HCT116 (cell line): Measurements from ENCODE around the gene IP6K3.

ENCODE experiments used
- JUND ChIP-seq: IDR thresholded peaks from 2 replicates; pipeline ENCODE4 v1.6.1; 2012
- RAD21 ChIP-seq: IDR thresholded peaks from 2 replicates; pipeline ENCODE4 v1.6.1; 2012; ENCODE audit warnings: low read depth, mild to moderate bottlenecking
- TF ChIP-seq, protein P1 (sequence below), 3 experiments: fragments of 200-600 bp in 1 of 3; sonication (generic) in 1 of 3; IDR thresholded peaks in 2 of 3; conservative IDR thresholded peaks in 1 of 3; 2 replicates each; pipeline ENCODE4 v1.5.1; 2012 to 2017; ENCODE audit warnings: low read depth in 2 of 3, low read length in 2 of 3, antibody characterized with exemption in 1 of 3, borderline replicate concordance in 1 of 3, control low read depth in 1 of 3, mild to moderate bottlenecking in 1 of 3, mixed read lengths in 1 of 3, mixed run types in 1 of 3, moderate library complexity in 1 of 3; ENCODE audit not compliant: insufficient read depth in 1 of 3

- TF ChIP-seq JUND (no peak), RAD21 (no peak)
- TF ChIP-seq, protein P1, sequence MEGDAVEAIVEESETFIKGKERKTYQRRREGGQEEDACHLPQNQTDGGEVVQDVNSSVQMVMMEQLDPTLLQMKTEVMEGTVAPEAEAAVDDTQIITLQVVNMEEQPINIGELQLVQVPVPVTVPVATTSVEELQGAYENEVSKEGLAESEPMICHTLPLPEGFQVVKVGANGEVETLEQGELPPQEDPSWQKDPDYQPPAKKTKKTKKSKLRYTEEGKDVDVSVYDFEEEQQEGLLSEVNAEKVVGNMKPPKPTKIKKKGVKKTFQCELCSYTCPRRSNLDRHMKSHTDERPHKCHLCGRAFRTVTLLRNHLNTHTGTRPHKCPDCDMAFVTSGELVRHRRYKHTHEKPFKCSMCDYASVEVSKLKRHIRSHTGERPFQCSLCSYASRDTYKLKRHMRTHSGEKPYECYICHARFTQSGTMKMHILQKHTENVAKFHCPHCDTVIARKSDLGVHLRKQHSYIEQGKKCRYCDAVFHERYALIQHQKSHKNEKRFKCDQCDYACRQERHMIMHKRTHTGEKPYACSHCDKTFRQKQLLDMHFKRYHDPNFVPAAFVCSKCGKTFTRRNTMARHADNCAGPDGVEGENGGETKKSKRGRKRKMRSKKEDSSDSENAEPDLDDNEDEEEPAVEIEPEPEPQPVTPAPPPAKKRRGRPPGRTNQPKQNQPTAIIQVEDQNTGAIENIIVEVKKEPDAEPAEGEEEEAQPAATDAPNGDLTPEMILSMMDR (IDR thresholded peaks at IDR 0.05 in 2 of 3, conservative IDR thresholded peaks at IDR 0.05 in 1 of 3; ENCODE audit: borderline replicate concordance in 1 of 3, insufficient read depth in 1 of 3, low read depth in 2 of 3, low read length in 2 of 3) = no peak
These were observed 25.6 kb upstream of the IP6K3 start for GRCh38 chr6:33772082-33772830.
